HTERT RPE-1 (cell line): Measurements from ENCODE around the gene RITA1.

Experiments
- in situ Hi-C: fragments of 300-500 bp; cut with MboI; formaldehyde crosslinking; loops from 4 replicates; pipeline ENCODE4 v1.14.3; 2020; ENCODE audit warnings: low sequenced_read_pairs

Gene RITA1

GRCh38 chr12:113227686-113228391 is 42.3 kb downstream of the RITA1 start:
- in situ Hi-C loops: no loop called here

- in situ Hi-C loops: no loop called here
Observed at GRCh38 chr12:113228394-113229028, 43.0 kb downstream of the RITA1 start.

DNA sequence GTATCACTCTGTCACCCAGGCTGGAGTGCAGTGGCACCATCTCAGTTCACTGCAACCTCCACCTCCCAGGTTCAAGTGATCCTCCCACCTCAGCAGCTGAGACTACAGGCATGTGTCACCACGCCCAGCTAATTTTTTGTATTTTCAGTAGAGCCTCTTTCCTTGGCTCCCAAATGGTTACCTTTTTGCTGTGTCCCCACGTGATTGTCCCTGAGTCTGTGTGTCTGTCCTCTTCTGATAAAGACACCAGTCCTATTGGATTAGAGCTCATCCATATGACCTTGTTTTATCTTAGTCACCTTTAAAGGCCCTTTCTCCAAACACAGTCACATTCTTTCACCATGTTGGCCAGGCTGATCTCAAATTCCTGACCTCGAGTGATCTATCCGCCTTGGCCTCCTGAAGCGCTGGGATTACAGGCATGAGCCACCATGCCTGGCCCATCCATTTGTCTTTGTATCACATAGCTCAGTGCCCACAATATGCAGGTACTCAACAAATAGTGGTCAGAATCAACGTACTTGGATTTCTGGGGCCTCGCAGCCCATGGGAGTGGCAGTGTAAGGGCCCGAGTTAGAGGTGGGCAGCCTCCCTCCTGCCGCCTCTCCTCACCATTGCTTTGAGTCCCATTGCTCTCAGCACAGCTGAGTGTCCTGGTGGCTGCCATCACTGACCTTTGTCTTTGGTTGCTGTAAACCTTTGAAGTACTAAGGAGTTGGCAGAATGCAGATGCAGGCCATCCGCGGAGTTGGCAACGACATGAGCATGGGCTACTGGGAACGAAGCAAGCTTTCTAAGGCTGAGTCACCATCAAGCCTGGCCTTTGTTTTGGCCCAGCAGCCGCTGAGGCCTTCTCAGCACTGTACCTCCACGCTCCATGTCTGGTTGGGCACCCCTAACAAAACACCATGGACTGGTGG is 45.1 kb downstream of the RITA1 start:
- in situ Hi-C loops: no loop called here

- in situ Hi-C loops: no loop called here
Observed at GRCh38 chr12:113231235-113232088, 45.9 kb downstream of the RITA1 start.

DNA sequence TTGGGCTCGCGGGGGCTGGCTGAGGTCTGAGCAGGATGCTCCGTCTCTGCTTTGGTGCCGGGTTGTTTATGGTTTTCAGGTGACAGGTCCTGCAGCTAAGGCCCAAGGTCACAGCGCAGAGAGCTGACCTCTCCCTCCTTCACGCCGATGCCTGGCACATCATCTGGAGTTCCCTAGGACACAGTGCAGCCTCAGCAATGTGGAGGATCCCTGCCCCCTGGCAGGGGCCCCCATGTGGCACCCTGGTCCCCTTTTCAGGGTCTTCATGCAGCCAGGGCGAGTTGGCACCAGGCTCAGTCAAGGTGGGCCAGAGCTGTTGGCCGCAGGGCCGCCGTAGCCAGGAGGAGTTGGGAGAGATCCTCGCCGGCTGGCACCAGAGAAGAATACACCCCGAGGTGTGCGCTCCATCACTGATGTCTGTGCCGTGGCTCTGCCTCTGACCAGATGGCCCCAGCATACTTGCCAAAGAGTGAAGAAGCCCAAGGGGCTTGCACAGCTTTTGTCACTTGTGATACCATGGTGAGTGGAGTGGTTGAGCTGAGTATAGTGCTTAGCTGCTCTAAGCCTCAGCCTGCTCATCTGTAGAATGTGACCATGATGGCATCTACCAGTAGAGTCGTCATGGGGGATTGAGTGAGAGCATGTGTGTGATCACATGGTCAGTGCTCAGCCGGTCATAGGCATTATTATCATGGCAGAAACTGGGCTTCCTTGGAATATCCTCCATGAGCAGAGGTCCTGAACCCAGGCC is 46.7 kb downstream of the RITA1 start:
- in situ Hi-C loops: no loop called here

DNA sequence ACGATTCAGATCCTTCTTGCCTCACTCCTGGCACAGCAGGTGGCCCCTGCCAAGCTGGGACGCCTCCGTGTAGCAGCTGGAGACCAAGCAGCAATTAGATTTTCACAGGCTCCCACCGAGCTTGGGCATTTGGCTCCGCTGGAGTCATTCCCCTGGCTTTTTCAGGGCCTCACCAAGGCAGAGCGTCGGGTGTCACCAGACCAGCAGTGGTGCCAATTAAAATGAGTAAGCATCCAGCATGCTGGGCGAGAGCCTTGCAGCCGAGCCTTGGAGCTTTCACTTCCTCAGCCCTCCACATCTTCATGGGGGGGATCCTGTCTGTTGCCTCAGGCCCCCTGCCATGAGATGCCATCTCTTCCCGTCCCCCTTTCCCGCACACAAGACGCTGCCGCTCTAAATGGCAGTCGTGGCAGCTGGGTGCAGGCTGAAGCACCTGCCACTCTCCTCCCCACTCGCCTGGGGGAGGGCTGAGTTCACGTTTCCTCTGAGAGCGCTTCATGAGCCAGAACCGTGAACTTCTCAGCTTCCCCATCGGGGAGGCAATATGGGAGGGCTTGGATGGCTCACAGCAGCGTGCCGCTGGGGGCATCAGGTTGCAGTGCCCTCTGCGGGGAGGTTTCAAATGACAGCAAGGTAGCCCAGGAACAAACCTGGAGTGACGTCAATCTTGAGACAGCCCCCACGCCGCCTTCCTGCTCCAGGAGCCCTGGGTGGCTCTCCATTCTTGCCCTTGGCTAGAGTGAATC is 47.5 kb downstream of the RITA1 start:
- in situ Hi-C loops: no loop called here

DNA sequence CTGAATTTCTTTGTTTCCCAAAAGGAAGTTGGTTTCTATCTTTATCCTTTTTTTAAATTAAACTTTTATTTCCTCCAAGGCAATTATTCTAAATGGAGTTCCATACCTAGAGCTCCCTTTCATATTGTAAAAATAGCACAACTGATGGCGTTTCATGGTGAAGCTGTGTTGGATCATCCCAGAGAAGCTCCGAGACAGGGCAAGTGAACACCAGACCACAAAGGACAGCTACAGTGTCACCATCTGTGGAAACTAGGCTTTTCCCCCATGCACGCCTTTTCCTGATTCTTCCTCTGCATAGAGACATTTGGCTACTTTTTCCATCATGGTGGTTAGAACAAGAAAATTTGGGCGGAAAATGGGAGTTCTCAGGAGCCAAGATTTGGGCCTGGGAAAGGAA is 48.4 kb downstream of the RITA1 start:
- in situ Hi-C loops: no loop called here

DNA sequence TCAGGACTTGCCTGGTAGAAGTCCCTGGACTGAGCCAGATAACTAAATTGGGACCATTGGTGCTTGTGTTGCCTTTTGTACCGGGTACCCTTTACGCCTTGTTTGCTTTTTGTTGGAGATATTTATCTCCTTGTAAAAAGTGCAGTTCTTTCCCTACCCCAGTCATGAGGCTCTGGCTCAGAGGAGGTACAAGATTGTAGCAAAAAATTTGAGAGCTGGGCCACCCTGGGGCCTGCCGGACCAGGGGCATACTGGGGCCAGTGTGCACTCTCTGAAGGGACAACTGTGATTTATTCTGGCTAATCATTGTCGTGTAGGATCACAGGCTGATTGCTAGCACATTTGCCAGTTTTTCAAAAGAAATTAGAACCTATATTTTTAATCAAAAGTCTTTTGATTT is 49.0 kb downstream of the RITA1 start:
- in situ Hi-C loops: no loop called here

DNA sequence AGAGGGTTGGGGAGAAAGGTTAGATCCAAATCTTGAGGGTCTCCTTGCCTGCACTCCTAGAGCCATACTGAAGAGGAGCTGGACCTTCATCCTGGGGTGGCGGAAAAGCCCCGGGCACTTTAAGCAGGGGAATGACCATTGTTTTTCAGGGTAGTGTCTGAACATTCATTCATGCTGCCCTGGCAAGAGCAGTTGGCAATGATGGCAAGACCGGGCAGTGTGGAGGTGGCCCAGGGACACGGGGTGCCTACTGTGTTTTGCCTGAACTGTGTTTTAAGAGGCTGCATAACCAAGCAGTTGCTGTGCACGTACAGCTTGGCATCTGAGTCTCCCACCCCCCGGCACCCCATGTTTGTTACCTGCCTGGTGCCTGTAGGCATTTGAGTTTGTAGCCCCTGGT is 50.5 kb downstream of the RITA1 start:
- in situ Hi-C loops: no loop called here

- in situ Hi-C loops: no loop called here
Observed at GRCh38 chr12:113236539-113237399, 51.2 kb downstream of the RITA1 start.

- in situ Hi-C loops: no loop called here
Observed at GRCh38 chr12:113237748-113238147, 52.2 kb downstream of the RITA1 start.

- in situ Hi-C loops: no loop called here
Observed at GRCh38 chr12:113238309-113238708, 52.8 kb downstream of the RITA1 start.

- in situ Hi-C loops: no loop called here
Observed at GRCh38 chr12:113239288-113239771, 53.8 kb downstream of the RITA1 start.

DNA sequence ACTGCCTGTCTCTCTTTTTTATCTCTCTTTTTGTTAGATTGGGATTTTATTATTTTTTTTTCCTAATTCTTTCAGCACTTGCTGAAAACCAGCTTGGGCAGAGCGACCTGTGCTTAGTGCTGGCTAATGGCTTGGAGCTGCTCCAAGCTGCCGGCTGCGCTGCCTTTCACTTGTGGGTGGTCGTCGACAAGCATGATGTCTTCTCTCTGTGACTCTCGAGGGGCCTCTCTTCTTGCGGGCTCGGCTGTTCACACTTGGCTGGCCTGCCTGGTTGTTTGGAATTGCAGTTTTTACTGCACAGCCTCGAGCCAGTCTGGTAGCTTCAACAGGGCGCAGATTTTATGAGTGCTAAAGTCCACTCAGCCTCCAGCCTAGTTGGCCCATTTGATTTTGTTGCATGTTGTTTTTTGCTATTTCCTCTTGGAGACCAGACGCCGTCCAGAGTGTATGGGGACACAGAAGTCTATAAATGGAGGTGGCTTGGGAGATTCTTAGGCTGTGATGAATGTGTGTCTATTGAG is 54.4 kb downstream of the RITA1 start:
- in situ Hi-C loops: no loop called here

- in situ Hi-C loops: no loop called here
Observed at GRCh38 chr12:113240395-113240794, 54.9 kb downstream of the RITA1 start.

GRCh38 chr12:113241191-113242025 is 55.9 kb downstream of the RITA1 start:
- in situ Hi-C loops: no loop called here
